Left ventricle myocardium inferior (tissue), 1 donor: ENCODE measurements around the gene ACLY. TPM values are rescaled to one million over a fixed set of nuclear protein-coding genes. Genes with fewer than 3 reads are reported as not detected.
A peak's percentile ranks its signal among the peaks of the same experiment; 100 is the strongest.

Experiments
- DNase-seq: peaks from one replicate; pipeline ENCODE4 v3.0.0-alpha.2; 2020
- H3K27ac ChIP-seq: fragments of 200-600 bp; replicated peaks from 2 replicates; pipeline ENCODE4 v1.8.0; 2021
- H3K27me3 ChIP-seq: fragments of 200-600 bp; 2 replicates; pipeline ENCODE4 v1.8.0; 2021; ENCODE audit warnings: low read depth
- H3K36me3 ChIP-seq: fragments of 200-600 bp; 2 replicates; pipeline ENCODE4 v1.8.0; 2021
- H3K4me1 ChIP-seq: fragments of 200-600 bp; 2 replicates; pipeline ENCODE4 v1.8.0; 2021
- H3K4me3 ChIP-seq: fragments of 200-600 bp; 2 replicates; pipeline ENCODE4 v1.8.0; 2021; ENCODE audit warnings: mild to moderate bottlenecking, moderate library complexity
- H3K9me3 ChIP-seq: fragments of 200-600 bp; replicated peaks from 2 replicates; pipeline ENCODE4 v1.8.0; 2021
- CTCF ChIP-seq: fragments of 200-600 bp; IDR thresholded peaks from 2 replicates; pipeline ENCODE4 v1.8.0; 2021; ENCODE audit warnings: antibody characterized with exemption, mild to moderate bottlenecking, borderline replicate concordance
- intact Hi-C: fragments of 100-400 bp; cut with micrococcal nuclease; formaldehyde crosslinking; loops from one replicate; pipeline ENCODE4 v1.11.0; 2022
- total RNA-seq: library from RNA; stranded (reverse); fragmentation: NEBNext Ultra II Directional; extraction: Animal tissue kit (Norgen Biotek cat#: 25700); gene quantifications from one replicate; pipeline ENCODE4 v1.2.1, GENCODE V29; 2021
- donor health status: DM: no; HTN: yes; CAD: no; lungs with severe emphysema.

The ACLY gene
- total RNA-seq, 1 donor from 2014 or later = 23.5 TPM

GRCh38 chr17:41868568-41868967 lies 50.2 kb downstream of the ACLY start:
- H3K4me3 ChIP-seq = no peak overlapping the region
- H3K27me3 ChIP-seq = no peaks in the 10 kb centered on the region
- no peak for DNase-seq
- H3K27ac ChIP-seq = no peak overlapping the region
- no peak for TF ChIP-seq CTCF
- intact Hi-C loops = no loop called here
- no peaks in the 10 kb centered on the region for H3K9me3 ChIP-seq
- H3K36me3 ChIP-seq = peaks cover 63% of the 10 kb centered on the region
- peaks cover 21% of the 10 kb centered on the region for H3K4me1 ChIP-seq

DNA sequence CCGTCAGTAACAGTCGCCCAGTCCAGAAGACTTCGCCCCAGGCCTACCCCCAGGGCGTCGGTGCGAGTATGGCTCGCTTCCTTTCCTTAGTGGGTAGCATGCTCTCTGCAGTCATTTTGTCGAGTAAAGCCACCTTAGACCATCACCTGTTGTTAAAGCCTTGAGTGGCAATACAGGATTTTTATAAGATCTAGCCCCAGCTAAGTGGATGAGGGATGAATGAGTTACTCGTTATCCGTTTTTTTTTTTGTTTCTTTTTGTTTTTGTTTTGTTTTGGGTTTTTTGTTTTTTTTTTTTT lies 53.2 kb downstream of the ACLY start:
- DNase-seq = no peak
- H3K27me3 ChIP-seq = no peaks in the 10 kb centered on the region
- peak; percentile 19 for TF ChIP-seq CTCF
- peak overlapping the region; percentile 94 for H3K27ac ChIP-seq
- H3K36me3 ChIP-seq = peaks cover 34% of the 10 kb centered on the region
- intact Hi-C loops = no loop called here
- H3K4me3 ChIP-seq = peak overlapping the region; percentile 97
- H3K4me1 ChIP-seq = peaks cover 51% of the 10 kb centered on the region
- H3K9me3 ChIP-seq = no peaks in the 10 kb centered on the region

- intact Hi-C loops = no loop called here
- H3K4me1 ChIP-seq = peaks cover 56% of the 10 kb centered on the region
- H3K27ac ChIP-seq = peak within 1 kb of the TSS; percentile 94
- peaks cover 29% of the 10 kb centered on the region for H3K36me3 ChIP-seq
- peak within 1 kb of the TSS; percentile 97 for H3K4me3 ChIP-seq
- DNase-seq = peak; percentile 91
- no peaks in the 10 kb centered on the region for H3K27me3 ChIP-seq
- peak; percentile 31 for TF ChIP-seq CTCF
- H3K9me3 ChIP-seq = no peaks in the 10 kb centered on the region
These were observed 53.7 kb downstream of the ACLY start, which contains the start of gene KLHL11 for GRCh38 chr17:41864836-41865595. TSS of gene KLHL11 (minus strand) at chr17:41865423. CDS start at chr17:41865370, 53 bp downstream.

DNA sequence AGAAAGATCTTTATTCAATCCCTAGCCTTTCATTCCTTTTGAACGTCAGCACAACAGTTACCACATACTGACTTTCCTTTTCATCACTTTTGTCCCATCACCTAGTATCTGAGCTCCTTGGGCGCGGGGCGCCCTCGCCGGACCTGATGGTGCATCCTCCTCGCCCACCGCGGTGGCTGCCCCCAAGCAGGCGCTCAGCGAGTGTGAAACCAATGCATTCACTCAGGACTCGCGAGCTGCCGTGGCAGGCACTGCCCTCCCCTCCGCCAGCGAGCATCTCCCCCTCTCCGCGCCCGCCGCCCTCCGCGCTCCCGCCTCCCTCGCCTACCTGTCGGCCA lies 54.3 kb downstream of the ACLY start:
- TF ChIP-seq CTCF = no peak
- Histone ChIP-seq H3K36me3 (peaks cover 24% of the 10 kb centered on the region), H3K4me3 (peak overlapping the region; percentile 97), H3K4me1 (peaks cover 62% of the 10 kb centered on the region), H3K27ac (peak overlapping the region; percentile 94), H3K27me3 (no peaks in the 10 kb centered on the region), H3K9me3 (no peaks in the 10 kb centered on the region)
- no peak for DNase-seq
- intact Hi-C loops = no loop called here

GRCh38 chr17:41863074-41863848 lies 55.5 kb downstream of the ACLY start:
- intact Hi-C loops = no loop called here

More at GRCh38 chr17:41863074-41863848, 55.5 kb downstream of the ACLY start:
- no peak for TF ChIP-seq CTCF
- H3K4me1 ChIP-seq = peaks cover 63% of the 10 kb centered on the region
- peaks cover 12% of the 10 kb centered on the region for H3K36me3 ChIP-seq
- no peak for DNase-seq
- no peaks in the 10 kb centered on the region for H3K9me3 ChIP-seq
- peak overlapping the region; percentile 97 for H3K4me3 ChIP-seq
- no peaks in the 10 kb centered on the region for H3K27me3 ChIP-seq
- H3K27ac ChIP-seq = no peak overlapping the region
